ENCODE measurements around the gene HDLBP. TPM values are rescaled to one million over a fixed set of nuclear protein-coding genes. Genes with fewer than 3 reads are reported as not detected.

The HDLBP gene
- total RNA-seq, 2 donors from 2014 or later, result 404 to 447 TPM

- no peaks in the 10 kb centered on the region for H3K27me3 ChIP-seq (replicated peaks; ENCODE audit: insufficient read depth)
- H3K36me3 ChIP-seq, result no peaks in the 10 kb centered on the region
- no peaks in the 10 kb centered on the region for H3K9me3 ChIP-seq
- TF ChIP-seq, protein P1, sequence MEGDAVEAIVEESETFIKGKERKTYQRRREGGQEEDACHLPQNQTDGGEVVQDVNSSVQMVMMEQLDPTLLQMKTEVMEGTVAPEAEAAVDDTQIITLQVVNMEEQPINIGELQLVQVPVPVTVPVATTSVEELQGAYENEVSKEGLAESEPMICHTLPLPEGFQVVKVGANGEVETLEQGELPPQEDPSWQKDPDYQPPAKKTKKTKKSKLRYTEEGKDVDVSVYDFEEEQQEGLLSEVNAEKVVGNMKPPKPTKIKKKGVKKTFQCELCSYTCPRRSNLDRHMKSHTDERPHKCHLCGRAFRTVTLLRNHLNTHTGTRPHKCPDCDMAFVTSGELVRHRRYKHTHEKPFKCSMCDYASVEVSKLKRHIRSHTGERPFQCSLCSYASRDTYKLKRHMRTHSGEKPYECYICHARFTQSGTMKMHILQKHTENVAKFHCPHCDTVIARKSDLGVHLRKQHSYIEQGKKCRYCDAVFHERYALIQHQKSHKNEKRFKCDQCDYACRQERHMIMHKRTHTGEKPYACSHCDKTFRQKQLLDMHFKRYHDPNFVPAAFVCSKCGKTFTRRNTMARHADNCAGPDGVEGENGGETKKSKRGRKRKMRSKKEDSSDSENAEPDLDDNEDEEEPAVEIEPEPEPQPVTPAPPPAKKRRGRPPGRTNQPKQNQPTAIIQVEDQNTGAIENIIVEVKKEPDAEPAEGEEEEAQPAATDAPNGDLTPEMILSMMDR (IDR thresholded peaks at IDR 0.05), result no peak
- H3K4me3 ChIP-seq, result no peak overlapping the region
- no peak overlapping the region for H3K27ac ChIP-seq
- ATAC-seq (ENCODE audit: insufficient number of reproducible peaks, low FRiP score, low read depth), result no peak
- no peak for DNase-seq (ENCODE audit: low spot score)
- no peaks in the 10 kb centered on the region for H3K4me1 ChIP-seq (ENCODE audit: control insufficient read depth in 1 of 2, low read depth in 2 of 2)
Measured at GRCh38 chr2:241289053-241289452, 26.4 kb downstream of the HDLBP start.

DNA sequence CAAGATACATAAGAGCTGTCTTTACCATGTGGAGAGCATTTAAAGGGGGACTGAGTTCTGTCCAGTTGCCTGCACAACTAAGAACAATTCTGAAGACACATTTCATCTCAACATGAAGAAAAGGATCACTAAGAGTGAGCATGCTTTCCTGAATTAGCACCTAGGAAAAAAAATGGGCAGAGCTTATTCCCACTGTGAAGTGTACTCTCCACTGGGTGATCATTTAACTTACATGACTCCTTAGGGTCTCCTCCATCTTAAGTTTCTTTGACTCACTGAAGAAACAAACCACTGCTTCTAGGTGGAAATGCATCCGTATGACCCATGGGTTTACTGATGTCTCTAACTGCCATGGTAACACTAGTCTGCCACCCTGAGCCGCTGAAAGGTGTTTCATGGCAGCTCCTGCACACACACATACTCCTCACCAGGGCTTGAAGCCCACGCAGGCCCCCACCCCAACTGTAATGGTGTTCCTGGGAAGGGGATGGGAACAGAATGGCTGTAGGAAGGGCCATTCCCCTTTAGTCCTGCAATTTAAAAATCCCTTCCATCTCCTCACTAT, 27.1 kb downstream of the HDLBP start:
- Histone ChIP-seq H3K9me3 (no peaks in the 10 kb centered on the region), H3K4me1 (ENCODE audit: control insufficient read depth in 1 of 2, low read depth in 2 of 2) (no peaks in the 10 kb centered on the region), H3K27ac (no peak overlapping the region), H3K4me3 (no peak overlapping the region), H3K27me3 (replicated peaks; ENCODE audit: insufficient read depth) (no peaks in the 10 kb centered on the region), H3K36me3 (no peaks in the 10 kb centered on the region)
- DNase-seq (ENCODE audit: low spot score) (no peak), ATAC-seq (ENCODE audit: insufficient number of reproducible peaks, low FRiP score, low read depth) (no peak)
- TF ChIP-seq, protein P1 (IDR thresholded peaks at IDR 0.05), result no peak

DNA sequence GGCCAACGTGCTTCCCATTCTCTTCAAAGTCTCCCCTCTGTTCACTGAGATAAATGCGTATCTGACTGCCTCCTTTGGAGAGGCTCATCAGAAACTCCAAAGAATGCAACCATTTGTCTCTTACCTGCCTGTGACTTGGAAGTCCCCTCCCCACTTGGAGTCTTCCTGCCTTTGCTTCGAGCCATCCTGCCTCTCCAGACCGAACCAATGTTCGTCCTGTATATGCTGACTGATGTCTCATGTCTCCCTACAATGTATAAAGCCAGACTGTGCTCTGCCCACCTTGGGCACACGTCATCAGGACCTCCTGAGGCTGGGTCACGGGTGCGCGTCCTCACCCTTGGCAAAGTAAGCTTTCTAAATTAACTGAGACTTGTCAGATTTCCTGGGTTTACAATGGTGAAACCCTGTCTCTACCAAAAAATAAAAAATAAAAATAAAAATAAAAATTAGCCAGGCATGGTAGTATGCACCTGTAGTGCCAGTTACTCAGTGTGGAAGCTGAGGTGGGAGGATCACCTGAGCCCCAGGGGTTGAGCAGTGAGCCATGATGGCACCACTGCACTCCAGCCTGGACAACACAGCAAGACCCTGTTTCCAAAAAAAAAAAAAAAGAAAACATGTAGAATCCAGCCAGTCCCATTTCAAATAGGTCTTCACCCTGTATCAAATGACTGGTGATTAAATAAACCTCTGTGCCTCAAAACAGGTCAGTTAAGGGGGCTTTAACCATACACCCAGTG, 29.0 kb downstream of the HDLBP start:
- H3K36me3 ChIP-seq, result no peaks in the 10 kb centered on the region
- no peak for ATAC-seq (ENCODE audit: insufficient number of reproducible peaks, low FRiP score, low read depth)
- no peaks in the 10 kb centered on the region for H3K27me3 ChIP-seq (replicated peaks; ENCODE audit: insufficient read depth)
- no peaks in the 10 kb centered on the region for H3K4me1 ChIP-seq (ENCODE audit: control insufficient read depth in 1 of 2, low read depth in 2 of 2)
- no peak overlapping the region for H3K4me3 ChIP-seq
- no peak for DNase-seq (ENCODE audit: low spot score)
- H3K27ac ChIP-seq, result no peak overlapping the region
- H3K9me3 ChIP-seq, result no peaks in the 10 kb centered on the region
- TF ChIP-seq, protein P1 (IDR thresholded peaks at IDR 0.05), result no peak

DNA sequence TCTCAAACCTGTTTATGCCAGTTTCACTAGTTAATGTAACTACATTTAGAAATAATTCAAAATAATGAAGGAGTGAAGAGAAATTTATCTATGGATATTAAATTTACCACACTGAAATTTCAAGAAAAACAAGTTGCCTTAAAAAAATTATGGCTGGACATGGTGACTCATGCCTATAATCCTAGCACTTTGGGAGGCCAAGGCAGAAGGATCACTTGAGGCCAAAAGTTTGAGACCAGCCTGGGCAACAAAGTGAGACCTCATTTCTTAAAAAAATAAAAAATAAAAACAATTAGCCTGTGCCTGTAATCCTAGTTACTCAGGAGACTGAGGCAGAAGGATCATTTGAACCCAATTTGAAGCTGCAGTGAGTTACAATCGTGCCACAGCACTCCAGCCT, 29.9 kb downstream of the HDLBP start:
- TF ChIP-seq, protein P1 (IDR thresholded peaks at IDR 0.05), result no peak
- Histone ChIP-seq H3K4me1 (ENCODE audit: control insufficient read depth in 1 of 2, low read depth in 2 of 2) (no peaks in the 10 kb centered on the region), H3K27me3 (replicated peaks; ENCODE audit: insufficient read depth) (no peaks in the 10 kb centered on the region), H3K9me3 (no peaks in the 10 kb centered on the region), H3K27ac (no peak overlapping the region), H3K36me3 (no peaks in the 10 kb centered on the region), H3K4me3 (no peak overlapping the region)
- DNase-seq (ENCODE audit: low spot score), result no peak
- no peak for ATAC-seq (ENCODE audit: insufficient number of reproducible peaks, low FRiP score, low read depth)

DNA sequence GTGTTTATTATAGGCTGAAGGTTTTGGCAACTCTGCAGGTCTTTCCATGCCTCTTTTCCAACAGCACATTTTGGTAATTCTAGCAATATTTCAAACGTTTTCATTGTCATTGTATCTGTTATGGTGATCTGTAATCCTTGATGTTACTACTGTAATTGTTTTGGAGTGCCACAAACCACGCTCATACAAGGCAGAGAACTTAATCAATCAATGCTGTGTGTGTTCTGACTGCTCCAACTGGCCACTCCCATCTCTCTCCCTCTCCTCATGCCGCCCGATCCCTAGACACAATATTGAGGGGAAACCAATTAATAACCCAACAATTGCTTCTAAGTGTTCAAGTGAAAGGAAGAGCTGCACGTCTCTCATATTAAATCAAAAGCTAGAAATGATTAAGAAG, 32.9 kb downstream of the HDLBP start:
- DNase-seq (ENCODE audit: low spot score) (no peak), ATAC-seq (ENCODE audit: insufficient number of reproducible peaks, low FRiP score, low read depth) (no peak)
- no peaks in the 10 kb centered on the region for H3K27me3 ChIP-seq (replicated peaks; ENCODE audit: insufficient read depth)
- H3K36me3 ChIP-seq, result no peaks in the 10 kb centered on the region
- no peaks in the 10 kb centered on the region for H3K4me1 ChIP-seq (ENCODE audit: control insufficient read depth in 1 of 2, low read depth in 2 of 2)
- TF ChIP-seq, protein P1 (IDR thresholded peaks at IDR 0.05), result no peak
- no peak overlapping the region for H3K4me3 ChIP-seq
- no peak overlapping the region for H3K27ac ChIP-seq
- H3K9me3 ChIP-seq, result no peaks in the 10 kb centered on the region
